ENCODE results near the gene PHYHIPL. TPM values are rescaled to one million over a fixed set of nuclear protein-coding genes. Genes with fewer than 3 reads are reported as not detected.

PHYHIPL gene
- polyA plus RNA-seq, 1 of the 3 experiments (the other 2 are of a cell fraction), result 0.44 TPM

DNA sequence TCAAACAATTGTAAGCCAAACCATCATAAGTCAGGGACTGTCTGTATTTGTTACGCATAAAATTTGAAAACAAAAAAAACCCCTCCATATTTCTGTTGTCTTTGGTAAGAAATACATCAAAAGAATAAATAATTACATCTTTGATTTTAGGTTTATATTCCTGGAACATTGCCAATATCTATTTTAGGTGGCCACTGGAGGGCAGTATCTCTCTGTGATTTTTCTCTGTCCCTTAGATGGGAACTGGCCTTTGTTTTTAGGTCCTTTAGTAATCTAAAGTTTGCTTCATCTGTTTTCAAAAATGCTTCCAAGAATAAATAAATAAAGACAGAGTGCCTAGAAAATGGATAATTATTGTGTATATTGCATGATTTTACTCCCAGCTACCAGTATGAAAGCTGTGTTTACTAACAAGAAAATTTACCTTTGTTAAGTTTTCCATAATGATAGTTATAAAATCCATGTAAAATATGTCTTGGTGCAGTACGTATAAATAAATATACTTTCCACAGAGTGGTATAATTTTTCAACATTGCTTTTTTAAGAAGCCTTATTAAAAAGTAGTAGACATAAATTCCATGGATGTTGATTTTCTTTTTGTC lies 64.2 kb downstream of the PHYHIPL start:
- H3K4me1 ChIP-seq (ENCODE audit: control insufficient read depth in 1 of 2, insufficient read depth in 2 of 2, low read depth in 1 of 2, low read length in 1 of 2), result no peaks in the 10 kb centered on the region; a peak in 1 of 4 replicates
- H2AFZ ChIP-seq (ENCODE audit: low read depth), result no peak overlapping the region
- TF ChIP-seq RXRA (IDR thresholded peaks at IDR 0.05; ENCODE audit: borderline replicate concordance, low read depth), result 0 out of 2 replicates have a peak, but pooled peaks have one; percentile 33
- TF ChIP-seq CHD2 (IDR thresholded peaks at IDR 0.05; ENCODE audit: low read length, partially characterized antibody), result no peak
- TF ChIP-seq, protein P1, sequence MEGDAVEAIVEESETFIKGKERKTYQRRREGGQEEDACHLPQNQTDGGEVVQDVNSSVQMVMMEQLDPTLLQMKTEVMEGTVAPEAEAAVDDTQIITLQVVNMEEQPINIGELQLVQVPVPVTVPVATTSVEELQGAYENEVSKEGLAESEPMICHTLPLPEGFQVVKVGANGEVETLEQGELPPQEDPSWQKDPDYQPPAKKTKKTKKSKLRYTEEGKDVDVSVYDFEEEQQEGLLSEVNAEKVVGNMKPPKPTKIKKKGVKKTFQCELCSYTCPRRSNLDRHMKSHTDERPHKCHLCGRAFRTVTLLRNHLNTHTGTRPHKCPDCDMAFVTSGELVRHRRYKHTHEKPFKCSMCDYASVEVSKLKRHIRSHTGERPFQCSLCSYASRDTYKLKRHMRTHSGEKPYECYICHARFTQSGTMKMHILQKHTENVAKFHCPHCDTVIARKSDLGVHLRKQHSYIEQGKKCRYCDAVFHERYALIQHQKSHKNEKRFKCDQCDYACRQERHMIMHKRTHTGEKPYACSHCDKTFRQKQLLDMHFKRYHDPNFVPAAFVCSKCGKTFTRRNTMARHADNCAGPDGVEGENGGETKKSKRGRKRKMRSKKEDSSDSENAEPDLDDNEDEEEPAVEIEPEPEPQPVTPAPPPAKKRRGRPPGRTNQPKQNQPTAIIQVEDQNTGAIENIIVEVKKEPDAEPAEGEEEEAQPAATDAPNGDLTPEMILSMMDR (IDR thresholded peaks at IDR 0.05), result peak; percentile 77
- peak; percentile 96 for TF ChIP-seq NFIC (IDR thresholded peaks at IDR 0.05; ENCODE audit: borderline replicate concordance)
- no peak for TF ChIP-seq GATA2 (CRISPR knock-in tag; IDR thresholded peaks at IDR 0.05)
- TF ChIP-seq RAD21 (IDR thresholded peaks at IDR 0.05; ENCODE audit: low read length), result peak; percentile 83
- TF ChIP-seq TCF12 (IDR thresholded peaks at IDR 0.05), result no peak
- TF ChIP-seq SMC3 (IDR thresholded peaks at IDR 0.05; ENCODE audit: low read depth, low read length), result peak; percentile 66
- no peak for TF ChIP-seq TAF1 (IDR thresholded peaks at IDR 0.05; ENCODE audit: borderline replicate concordance, low read depth, low read length)
- TF ChIP-seq POLR2AphosphoS5 (IDR thresholded peaks at IDR 0.05; ENCODE audit: low read depth, low read length), result peak; percentile 34; the same call in 1 of the 2 replicates
- no peaks in the 10 kb centered on the region for H3F3A ChIP-seq (replicated peaks; ENCODE audit: insufficient read depth)
- DNase-seq, result peak; percentile 23
- H3K4me3 ChIP-seq (ENCODE audit: low read depth in 2 of 2, low read length in 1 of 2), result no peak overlapping the region
- H3K36me3 ChIP-seq (replicated peaks in 1 of 2; ENCODE audit: control insufficient read depth in 1 of 2, insufficient read depth in 2 of 2, low read length in 1 of 2), result peaks cover 12 to 56% of the 10 kb centered on the region in 2 experiments
- H3K9me2 ChIP-seq, result no peaks in the 10 kb centered on the region
- H3K79me2 ChIP-seq (ENCODE audit: insufficient read depth), result no peaks in the 10 kb centered on the region
- no peaks in the 10 kb centered on the region for H4K20me1 ChIP-seq (ENCODE audit: insufficient read depth)
- WGBS (ENCODE audit: low lambda C conversion rate), result 35% methylated on average over 2 of the region's 2 CpGs
- POLR2A ChIA-PET, result no interaction called here
- no peaks in the 10 kb centered on the region for H3K27me3 ChIP-seq (ENCODE audit: insufficient read depth)
- no peaks in the 10 kb centered on the region for H3K9me3 ChIP-seq
- no peak overlapping the region for H3K9ac ChIP-seq
- H3K27ac ChIP-seq (ENCODE audit: low read depth in 2 of 2, low read length in 1 of 2), result no peak overlapping the region; a peak in 1 of 4 replicates
- no peak overlapping the region for H3K4me2 ChIP-seq
- CTCF ChIA-PET, result interaction anchor here (0.7 to 3.5 kb wide), 20 partner anchors 10 to 1071 kb away, joined by 3 to 22 read pairs (median 4); no protein-coding TSS in a partner anchor

DNA sequence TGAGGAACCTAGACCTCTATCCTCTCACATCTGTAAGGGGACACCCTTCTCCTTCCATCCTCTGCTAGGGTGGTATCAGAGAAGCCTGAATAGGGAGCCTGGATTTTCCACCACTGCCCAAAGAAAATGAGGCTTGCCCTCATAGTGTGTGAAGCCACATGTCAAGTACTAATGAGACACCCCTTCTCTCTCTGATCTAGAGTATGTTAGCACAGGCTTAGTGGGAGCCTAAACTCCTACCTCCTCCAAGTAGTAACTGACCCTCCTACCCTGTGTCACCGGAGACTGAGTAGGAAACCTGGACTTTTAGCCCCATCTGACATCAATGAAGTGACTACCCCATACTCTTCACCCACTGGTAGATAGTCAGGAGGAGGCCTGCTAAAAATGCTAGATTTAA lies 65.6 kb downstream of the PHYHIPL start:
- H3K9ac ChIP-seq, result no peak overlapping the region
- no peaks in the 10 kb centered on the region for H3K79me2 ChIP-seq (ENCODE audit: insufficient read depth)
- no peaks in the 10 kb centered on the region for H3K9me3 ChIP-seq
- no peak overlapping the region; a peak in 1 of 4 replicates for H3K27ac ChIP-seq (ENCODE audit: low read depth in 2 of 2, low read length in 1 of 2)
- WGBS (ENCODE audit: low lambda C conversion rate), result 91% methylated on average over 1 of the region's 1 CpG
- H3K4me3 ChIP-seq (ENCODE audit: low read depth in 2 of 2, low read length in 1 of 2), result no peak overlapping the region
- CTCF ChIA-PET, result interaction anchor here (4.5 kb wide), 1 partner anchor 380 kb away, joined by 15 read pairs; no protein-coding TSS in a partner anchor
- H4K20me1 ChIP-seq (ENCODE audit: insufficient read depth), result no peaks in the 10 kb centered on the region
- no peak overlapping the region for H3K4me2 ChIP-seq
- no peaks in the 10 kb centered on the region for H3K27me3 ChIP-seq (ENCODE audit: insufficient read depth)
- H3K4me1 ChIP-seq (ENCODE audit: control insufficient read depth in 1 of 2, insufficient read depth in 2 of 2, low read depth in 1 of 2, low read length in 1 of 2), result no peaks in the 10 kb centered on the region; a peak in 1 of 4 replicates
- peaks cover 20 to 64% of the 10 kb centered on the region in 2 experiments for H3K36me3 ChIP-seq (replicated peaks in 1 of 2; ENCODE audit: control insufficient read depth in 1 of 2, insufficient read depth in 2 of 2, low read length in 1 of 2)
- H3K9me2 ChIP-seq, result no peaks in the 10 kb centered on the region
- no peaks in the 10 kb centered on the region for H3F3A ChIP-seq (replicated peaks; ENCODE audit: insufficient read depth)
- no peak overlapping the region for H2AFZ ChIP-seq (ENCODE audit: low read depth)
- DNase-seq, result no peak
- POLR2A ChIA-PET, result no interaction called here
- TF ChIP-seq, protein P1 (IDR thresholded peaks at IDR 0.05), result no peak
- TF ChIP-seq MXI1 (IDR thresholded peaks at IDR 0.05; ENCODE audit: low read depth, low read length), result no peak
- TF ChIP-seq TCF12 (IDR thresholded peaks at IDR 0.05), result no peak
- TF ChIP-seq GATA2 (CRISPR knock-in tag; IDR thresholded peaks at IDR 0.05), result no peak
- no peak for TF ChIP-seq YY1 (IDR thresholded peaks at IDR 0.05; ENCODE audit: low read depth)
- TF ChIP-seq RFX5 (IDR thresholded peaks at IDR 0.05; ENCODE audit: low read length), result no peak
- TF ChIP-seq, protein P2, sequence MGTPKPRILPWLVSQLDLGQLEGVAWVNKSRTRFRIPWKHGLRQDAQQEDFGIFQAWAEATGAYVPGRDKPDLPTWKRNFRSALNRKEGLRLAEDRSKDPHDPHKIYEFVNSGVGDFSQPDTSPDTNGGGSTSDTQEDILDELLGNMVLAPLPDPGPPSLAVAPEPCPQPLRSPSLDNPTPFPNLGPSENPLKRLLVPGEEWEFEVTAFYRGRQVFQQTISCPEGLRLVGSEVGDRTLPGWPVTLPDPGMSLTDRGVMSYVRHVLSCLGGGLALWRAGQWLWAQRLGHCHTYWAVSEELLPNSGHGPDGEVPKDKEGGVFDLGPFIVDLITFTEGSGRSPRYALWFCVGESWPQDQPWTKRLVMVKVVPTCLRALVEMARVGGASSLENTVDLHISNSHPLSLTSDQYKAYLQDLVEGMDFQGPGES (IDR thresholded peaks at IDR 0.05; ENCODE audit: low read depth, low read length), result no peak
- TF ChIP-seq, protein P3, sequence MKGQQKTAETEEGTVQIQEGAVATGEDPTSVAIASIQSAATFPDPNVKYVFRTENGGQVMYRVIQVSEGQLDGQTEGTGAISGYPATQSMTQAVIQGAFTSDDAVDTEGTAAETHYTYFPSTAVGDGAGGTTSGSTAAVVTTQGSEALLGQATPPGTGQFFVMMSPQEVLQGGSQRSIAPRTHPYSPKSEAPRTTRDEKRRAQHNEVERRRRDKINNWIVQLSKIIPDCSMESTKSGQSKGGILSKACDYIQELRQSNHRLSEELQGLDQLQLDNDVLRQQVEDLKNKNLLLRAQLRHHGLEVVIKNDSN (IDR thresholded peaks at IDR 0.05; ENCODE audit: borderline replicate concordance, low read depth), result no peak
- TF ChIP-seq TAF1 (IDR thresholded peaks at IDR 0.05; ENCODE audit: borderline replicate concordance, low read depth, low read length), result no peak
- TF ChIP-seq SIN3A (IDR thresholded peaks at IDR 0.05; ENCODE audit: borderline replicate concordance, low read depth, low read length), result no peak
- TF ChIP-seq TEAD4 (IDR thresholded peaks at IDR 0.05; ENCODE audit: borderline replicate concordance, insufficient read depth), result no peak
- TF ChIP-seq CHD2 (IDR thresholded peaks at IDR 0.05; ENCODE audit: low read length, partially characterized antibody), result no peak
- TF ChIP-seq POLR2AphosphoS5 (IDR thresholded peaks at IDR 0.05; ENCODE audit: low read depth, low read length), result no peak
- no peak for TF ChIP-seq ELF1 (IDR thresholded peaks at IDR 0.05)
- no peak for TF ChIP-seq RXRA (IDR thresholded peaks at IDR 0.05; ENCODE audit: borderline replicate concordance, low read depth)
- TF ChIP-seq MEF2A (IDR thresholded peaks at IDR 0.05; ENCODE audit: borderline replicate concordance, low read depth), result no peak
- no peak for TF ChIP-seq FOSL2 (IDR thresholded peaks at IDR 0.05; ENCODE audit: borderline replicate concordance, low read depth)
